Urinary bladder (tissue), 4 donors: ENCODE data around the gene RBM17. TPM values are rescaled to one million over a fixed set of nuclear protein-coding genes. Genes with fewer than 3 reads are reported as not detected.
"Not testable (repeated sequence)": the region's sequence is repeated elsewhere in the genome, so short reads cannot be mapped to it uniquely, and the experiment has no call there.

Experiments
- DNase-seq: peaks from one replicate; pipeline ENCODE4 v3.0.0-alpha.2; 2015; ENCODE audit errors: extremely low spot score
- H3K27ac ChIP-seq: one replicate; pipeline ENCODE4 v1.5.1; 2013; ENCODE audit warnings: low read depth, mild to moderate bottlenecking, moderate library complexity
- H3K36me3 ChIP-seq: one replicate; pipeline ENCODE4 v1.6.1; 2013; ENCODE audit warnings: mild to moderate bottlenecking, moderate library complexity; ENCODE audit not compliant: insufficient read depth
- H3K4me1 ChIP-seq: one replicate; pipeline ENCODE4 v1.6.1; 2013; ENCODE audit warnings: mild to moderate bottlenecking, moderate library complexity; ENCODE audit not compliant: insufficient read depth
- H3K4me3 ChIP-seq: one replicate; pipeline ENCODE4 v1.5.1; 2013; ENCODE audit warnings: low read depth, low read length
- WGBS: extraction: QIAGEN DNeasy Blood & Tissue Kit; methylation state at CpG from one replicate; pipeline ENCODE4 v1.1.7; 2013; 5-methylcytosine and 5-hydroxymethylcytosine counted together
- polyA plus RNA-seq: library from polyadenylated mRNA; stranded (reverse); fragments of 200-250 nt; gene quantifications from one replicate; pipeline ENCODE4 v1.2.3, GENCODE V29; 2013
- small RNA-seq: library from RNA; depleted of rRNA; stranded (forward); fragments of <200 nt; gene quantifications from one replicate; pipeline ENCODE3, GENCODE V24; 2014
- total RNA-seq: library from RNA; depleted of rRNA; stranded (reverse); fragments of >200 nt; gene quantifications from one replicate; pipeline ENCODE4 v1.2.3, GENCODE V29; 2014
- donor health status: healthy with polysubstance abuse.
- donor health status: healthy.

Gene RBM17
- total and polyA plus RNA-seq, 2 donors = 58.3 to 59.6 TPM

DNA sequence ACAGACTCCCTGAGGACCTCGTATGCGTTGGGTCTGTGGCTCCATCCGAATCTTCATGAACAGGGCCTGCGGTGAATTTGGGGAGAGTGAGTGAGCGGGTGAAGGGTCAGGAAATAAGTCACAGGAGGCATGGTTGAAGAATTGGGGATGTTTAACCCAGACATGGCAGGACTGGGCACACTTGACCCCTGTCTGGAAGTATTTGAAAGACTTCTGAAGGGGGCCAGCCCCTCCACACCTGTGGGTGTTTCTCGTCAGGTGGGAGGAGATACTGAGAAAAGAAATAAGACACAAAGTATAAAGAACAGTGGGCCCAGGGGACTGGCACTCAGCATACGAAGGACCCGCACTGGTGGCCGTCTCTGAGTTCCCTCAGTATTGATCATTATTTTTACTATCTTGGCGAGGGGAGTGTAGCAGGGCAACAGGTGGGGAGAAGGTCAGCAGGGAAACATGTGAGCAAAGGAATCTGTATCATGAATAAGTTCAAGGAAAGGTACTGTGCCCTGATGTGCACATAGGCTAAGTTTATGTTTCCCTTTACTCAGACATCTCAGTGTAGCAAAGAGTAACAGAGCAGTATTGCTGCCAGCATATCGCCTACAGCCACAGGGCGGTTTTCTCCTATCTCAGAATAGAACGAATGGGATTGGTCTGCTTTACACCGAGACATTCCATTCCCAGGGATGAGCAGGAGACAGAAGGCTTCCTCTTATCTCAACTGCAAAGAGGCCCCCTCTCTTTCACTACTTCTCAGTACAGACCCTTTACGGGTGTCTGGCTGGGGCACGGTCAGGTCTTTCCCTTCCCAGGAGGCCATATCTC lies 75.6 kb downstream of the RBM17 start:
- DNase-seq = no peak
- 20% methylated on average over 16 of the region's 16 CpGs for WGBS
- H3K4me3 ChIP-seq = peak overlapping the region; percentile 56
- peak overlapping the region; percentile 87 for H3K27ac ChIP-seq
- H3K36me3 ChIP-seq = no peaks in the 10 kb centered on the region
- H3K4me1 ChIP-seq = no peaks in the 10 kb centered on the region

DNA sequence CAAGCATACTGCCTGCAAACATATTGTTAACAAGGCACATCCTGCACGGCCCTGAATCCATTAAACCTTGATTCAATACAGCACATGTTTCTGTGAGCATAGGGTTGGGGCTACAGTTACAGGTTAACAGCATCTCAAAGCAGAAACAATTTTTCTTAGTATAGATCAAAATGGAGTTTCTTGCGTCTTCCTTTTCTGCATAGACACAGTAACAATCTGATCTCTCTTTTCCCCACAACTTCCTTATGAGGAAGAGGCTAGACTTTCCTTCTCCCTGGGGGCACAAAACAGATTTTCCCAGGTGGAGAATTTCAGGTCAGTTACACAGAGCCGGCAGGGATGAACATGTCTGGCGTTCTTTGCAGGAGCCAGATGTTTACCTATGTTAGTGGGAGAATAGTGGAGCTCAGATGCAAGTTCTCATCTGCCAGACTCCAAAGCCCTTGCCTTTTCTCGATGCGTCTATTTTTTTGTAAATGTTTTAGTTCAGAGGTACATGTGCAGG lies 76.4 kb downstream of the RBM17 start:
- Histone ChIP-seq H3K4me3 (no peak overlapping the region), H3K36me3 (no peaks in the 10 kb centered on the region), H3K27ac (no peak overlapping the region), H3K4me1 (no peaks in the 10 kb centered on the region)
- DNase-seq = no peak
- 31% methylated on average over 6 of the region's 6 CpGs for WGBS

DNA sequence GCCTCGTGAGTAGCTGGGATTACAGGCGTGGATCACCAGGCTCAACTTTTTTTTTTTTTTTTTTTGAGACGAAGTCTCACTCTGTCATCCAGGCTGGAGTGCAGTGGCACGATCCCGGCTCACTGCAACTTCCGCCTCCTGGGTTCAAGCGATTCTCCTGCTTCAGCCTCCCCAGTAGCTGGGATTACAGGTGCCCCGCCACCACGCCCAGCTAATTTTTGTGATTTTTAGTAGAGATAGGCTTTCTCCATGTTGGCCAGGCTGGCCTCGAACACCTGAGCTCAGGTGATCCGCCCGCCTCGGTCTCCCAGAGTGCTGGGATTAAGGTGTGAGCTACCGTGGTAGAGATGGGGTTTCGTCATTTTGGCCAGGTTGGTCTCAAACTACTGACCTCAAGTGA lies 77.1 kb downstream of the RBM17 start:
- WGBS = 87% methylated on average over 15 of the region's 15 CpGs
- H3K4me1 ChIP-seq, DNase-seq, H3K4me3 ChIP-seq, H3K36me3 ChIP-seq, H3K27ac ChIP-seq: not testable (repeated sequence)

Small RNA genes lying within 50 kb of the gene (small RNA-seq; reads per million reads assigned to genes)
- not detected for gene MIR3155A

Other genes with a start within 250 kb of the RBM17 start
- gene ANKRD16, start 199.1 kb upstream of the RBM17 start, total RNA-seq = 8.8 TPM
- 9.3 TPM for gene ANKRD16, start 199.1 kb upstream of the RBM17 start, polyA plus RNA-seq
- 65.7 TPM for gene FBH1, start 198.8 kb upstream of the RBM17 start, total RNA-seq
- 57.4 TPM for gene FBH1, start 198.8 kb upstream of the RBM17 start, polyA plus RNA-seq
- 3.5 TPM for gene IL15RA, start 111.5 kb upstream of the RBM17 start, total RNA-seq
- 50.2 TPM for gene IL15RA, start 111.5 kb upstream of the RBM17 start, polyA plus RNA-seq
- gene IL2RA, start 26.7 kb upstream of the RBM17 start, total RNA-seq = 0.37 TPM
- gene IL2RA, start 26.7 kb upstream of the RBM17 start, polyA plus RNA-seq = 0.87 TPM
- gene PFKFB3, start 113.9 kb downstream of the RBM17 start, total RNA-seq = 6.5 TPM
- 31.8 TPM for gene PFKFB3, start 113.9 kb downstream of the RBM17 start, polyA plus RNA-seq